Upper lobe of right lung (tissue), 1 donor: ENCODE results near the gene CGB5. TPM values are rescaled to one million over a fixed set of nuclear protein-coding genes. Genes with fewer than 3 reads are reported as not detected.

Experiments used
- ATAC-seq: fragments of 200-7000 bp; cut with Tn5 transposase; one replicate; pipeline ENCODE4 v1.9.1; 2020; ENCODE audit warnings: mild to moderate bottlenecking, moderate library complexity
- DNase-seq: peaks from one replicate; pipeline ENCODE4 v3.0.0-alpha.2; 2020
- H3K27ac ChIP-seq: fragments of 200-600 bp; one replicate; pipeline ENCODE4 v1.8.0; 2022
- H3K27me3 ChIP-seq: fragments of 200-600 bp; one replicate; pipeline ENCODE4 v1.8.0; 2022; ENCODE audit warnings: mild to moderate bottlenecking
- H3K36me3 ChIP-seq: fragments of 200-600 bp; one replicate; pipeline ENCODE4 v1.8.0; 2022
- H3K4me1 ChIP-seq: fragments of 200-600 bp; one replicate; pipeline ENCODE4 v1.8.0; 2022
- H3K4me3 ChIP-seq: fragments of 200-600 bp; one replicate; pipeline ENCODE4 v1.8.0; 2022; ENCODE audit warnings: mild to moderate bottlenecking
- H3K9me3 ChIP-seq: fragments of 200-600 bp; one replicate; pipeline ENCODE4 v1.8.0; 2022
- CTCF ChIP-seq: fragments of 200-600 bp; IDR thresholded peaks from one replicate; pipeline ENCODE4 v1.8.0; 2022; ENCODE audit warnings: antibody characterized with exemption
- intact Hi-C: fragments of 100-400 bp; cut with DNase I; formaldehyde crosslinking; loops from one replicate; pipeline ENCODE4 v1.11.0; 2022
- total RNA-seq: library from RNA; stranded (reverse); fragmentation: NEBNext Ultra II Directional; extraction: Animal tissue kit (Norgen Biotek cat#: 25700); gene quantifications from one replicate; pipeline ENCODE4 v1.2.1, GENCODE V29; 2021
- donor health status: DM: no; HTN: yes; CAD: no; lungs with severe emphysema.

Gene CGB5
- total RNA-seq, 1 donor from 2014 or later: not detected

GRCh38 chr19:49006905-49007304 lies 36.7 kb upstream of the CGB5 start:
- DNase-seq: no peak
- peaks cover 81% of the 10 kb centered on the region for H3K36me3 ChIP-seq
- H3K4me1 ChIP-seq: no peaks in the 10 kb centered on the region
- H3K27me3 ChIP-seq: no peaks in the 10 kb centered on the region
- intact Hi-C loops: no loop called here
- no peak for TF ChIP-seq CTCF
- H3K27ac ChIP-seq: no peak overlapping the region
- H3K9me3 ChIP-seq: no peaks in the 10 kb centered on the region
- no peak for ATAC-seq
- H3K4me3 ChIP-seq: no peak overlapping the region

- H3K27me3 ChIP-seq: no peaks in the 10 kb centered on the region
- DNase-seq (no peak), ATAC-seq (no peak)
- H3K36me3 ChIP-seq: peaks cover 59% of the 10 kb centered on the region
- no peak for TF ChIP-seq CTCF
- no peaks in the 10 kb centered on the region for H3K9me3 ChIP-seq
- intact Hi-C loops: no loop called here
- no peaks in the 10 kb centered on the region for H3K4me1 ChIP-seq
- H3K27ac ChIP-seq: no peak overlapping the region
- no peak overlapping the region for H3K4me3 ChIP-seq
These were observed 33.8 kb upstream of the CGB5 start for GRCh38 chr19:49009828-49010227.

- Histone ChIP-seq H3K27me3 (no peaks in the 10 kb centered on the region), H3K4me1 (no peaks in the 10 kb centered on the region), H3K4me3 (no peak overlapping the region), H3K36me3 (peaks cover 59% of the 10 kb centered on the region), H3K27ac (no peak overlapping the region), H3K9me3 (no peaks in the 10 kb centered on the region)
- ATAC-seq: no peak
- no peak for TF ChIP-seq CTCF
- intact Hi-C loops: no loop called here
- no peak for DNase-seq
These were observed 33.2 kb upstream of the CGB5 start for GRCh38 chr19:49010453-49010852.

GRCh38 chr19:49011194-49011593 lies 32.5 kb upstream of the CGB5 start:
- ATAC-seq (no peak), DNase-seq (no peak)
- intact Hi-C loops: no loop called here
- H3K27me3 ChIP-seq: no peaks in the 10 kb centered on the region
- H3K9me3 ChIP-seq: no peaks in the 10 kb centered on the region
- no peaks in the 10 kb centered on the region for H3K4me1 ChIP-seq
- peaks cover 54% of the 10 kb centered on the region for H3K36me3 ChIP-seq
- no peak overlapping the region for H3K27ac ChIP-seq
- H3K4me3 ChIP-seq: no peak overlapping the region
- no peak for TF ChIP-seq CTCF

GRCh38 chr19:49014123-49014869 lies 29.4 kb upstream of the CGB5 start:
- ATAC-seq (no peak), DNase-seq (no peak)
- Histone ChIP-seq H3K4me3 (no peak overlapping the region), H3K27ac (no peak overlapping the region), H3K4me1 (peaks cover 21% of the 10 kb centered on the region), H3K27me3 (no peaks in the 10 kb centered on the region), H3K9me3 (no peaks in the 10 kb centered on the region), H3K36me3 (peaks cover 33% of the 10 kb centered on the region)
- no peak for TF ChIP-seq CTCF
- intact Hi-C loops: no loop called here

- TF ChIP-seq CTCF: no peak
- Histone ChIP-seq H3K27me3 (no peaks in the 10 kb centered on the region), H3K4me3 (no peak overlapping the region), H3K36me3 (peaks cover 28% of the 10 kb centered on the region), H3K4me1 (peaks cover 26% of the 10 kb centered on the region), H3K9me3 (no peaks in the 10 kb centered on the region), H3K27ac (no peak overlapping the region)
- DNase-seq (no peak), ATAC-seq (no peak)
- intact Hi-C loops: no loop called here
These were observed 28.8 kb upstream of the CGB5 start for GRCh38 chr19:49014870-49015255.
